Gastrocnemius medialis (tissue), 4 donors: ENCODE data around the gene ANKRD35.
A peak's percentile ranks its signal among the peaks of the same experiment; 100 is the strongest.

Experiments
- CTCF ChIP-seq, 5 experiments: fragments of 450-650 bp in 3 of 5; fragments of 200-600 bp in 2 of 5; sonication (generic) in 2 of 5; IDR thresholded peaks in 4 of 5; conservative IDR thresholded peaks in 1 of 5; 1 replicate in 4 of 5; 2 replicates in 1 of 5; pipeline ENCODE4 v1.5.1; 2016 to 2019; ENCODE audit warnings: antibody characterized with exemption in 5 of 5, mild to moderate bottlenecking in 3 of 5, moderate library complexity in 3 of 5
- POLR2A ChIP-seq, 2 donors: fragments of 450-650 bp; IDR thresholded peaks; one replicate each; pipeline ENCODE4 v1.6.1; 2017; ENCODE audit warnings: antibody characterized with exemption in 2 of 2, mild to moderate bottlenecking in 2 of 2, moderate library complexity in 2 of 2

GRCh38 chr1:145823565-145824498, 61.8 kb downstream of the ANKRD35 start, which contains the start of the genes POLR3C and RNF115:
- TF ChIP-seq POLR2A (IDR thresholded peaks at IDR 0.05) (peak; percentile 94 to 97), CTCF (IDR thresholded peaks at IDR 0.05 in 4 of 5, conservative IDR thresholded peaks at IDR 0.05 in 1 of 5) (no peak)
